Measurements from ENCODE around the gene RND3. TPM values are rescaled to one million over a fixed set of nuclear protein-coding genes. Genes with fewer than 3 reads are reported as not detected.

Gene RND3
- total and polyA plus RNA-seq, 10 of the 15 experiments (the other 5 are each of a cell fraction or from before 2014, with no cell fraction given) = 0.38 to 18.3 (median 0.93) TPM

GRCh38 chr2:150505178-150505577, 17.7 kb upstream of the RND3 start:
- no peaks in the 10 kb centered on the region for H3K4me1 ChIP-seq (ENCODE audit: control insufficient read depth, insufficient read depth, low read length)

More at GRCh38 chr2:150505178-150505577, 17.7 kb upstream of the RND3 start:
- no TSS peak for BruUV-seq (replicated peaks)
- Histone ChIP-seq H3K79me2 (ENCODE audit: control insufficient read depth, insufficient read depth, low read length) (no peaks in the 10 kb centered on the region), H3K36me3 (ENCODE audit: control insufficient read depth in 2 of 2, insufficient read depth in 2 of 2, low read length in 1 of 2) (no peaks in the 10 kb centered on the region), H4K20me1 (ENCODE audit: control insufficient read depth, insufficient read depth) (no peaks in the 10 kb centered on the region), H3K9ac (ENCODE audit: control insufficient read depth, insufficient read depth, low read length) (no peak overlapping the region), H3K27me3 (replicated peaks in 1 of 2; ENCODE audit: control insufficient read depth in 2 of 2, insufficient read depth in 2 of 2, low read length in 1 of 2) (no peaks in the 10 kb centered on the region; a peak in 1 of 4 replicates), H3K4me3 (no peak overlapping the region), H3K27ac (ENCODE audit: control insufficient read depth, insufficient read depth) (no peak overlapping the region), H3K9me3 (replicated peaks; ENCODE audit: control insufficient read depth, insufficient read depth, low read length) (no peaks in the 10 kb centered on the region), H3K4me2 (ENCODE audit: control insufficient read depth, insufficient read depth) (no peak overlapping the region), H2AFZ (ENCODE audit: control insufficient read depth, low read depth, low read length) (no peak overlapping the region)
- ChIA-PET CTCF (no interaction called here), POLR2A (interaction anchor here (0.9 kb wide), 1 partner anchor 12 kb away, joined by 3 read pairs; no protein-coding TSS in a partner anchor), SMC1A (ENCODE audit: uncharacterized antibody, unreplicated experiment) (interaction anchor here (1.1 to 1.3 kb wide), 2 partner anchors 9 to 23 kb away, joined by 3 read pairs; no protein-coding TSS in a partner anchor), RAD21 (ENCODE audit: unreplicated experiment) (no interaction called here)
- no peak for FAIRE-seq
- TF ChIP-seq BCLAF1 (IDR thresholded peaks at IDR 0.05) (no peak), CBFB (IDR thresholded peaks at IDR 0.05; ENCODE audit: low read depth) (no peak), BACH1 (IDR thresholded peaks at IDR 0.05; ENCODE audit: borderline replicate concordance) (no peak), PKNOX1 (IDR thresholded peaks at IDR 0.05) (no peak), SPI1 (IDR thresholded peaks at IDR 0.05; ENCODE audit: borderline replicate concordance, insufficient read depth, low read depth, low read length) (no peak), NR2C2 (IDR thresholded peaks at IDR 0.05; ENCODE audit: borderline replicate concordance, control insufficient read depth, insufficient read length, low read depth) (no peak), CREM (IDR thresholded peaks at IDR 0.05; ENCODE audit: low read depth) (no peak), E2F4 (IDR thresholded peaks at IDR 0.05; ENCODE audit: low read depth, low read length) (no peak)
- no peak for ATAC-seq
- intact Hi-C loops (cut with micrococcal nuclease; ENCODE audit: unreplicated experiment) = no loop called here
- DNase-seq (ENCODE audit: low read depth, low spot score) = no peak
- in situ Hi-C loops (cut with MboI) = no loop called here
